Keratinocyte (primary cell): Measurements from ENCODE around the gene C12orf50. TPM values are rescaled to one million over a fixed set of nuclear protein-coding genes. Genes with fewer than 3 reads are reported as not detected.

Source experiments
- DNase-seq: peaks from one replicate; pipeline ENCODE4 v3.0.0-alpha.2; 2011; ENCODE audit warnings: low read depth, missing footprints, low spot score
- FAIRE-seq: peaks from 2 replicates; lab custom pipeline; 2011; peaks lifted over from hg19 to GRCh38; lab: Jason Lieb, UNC
- H2AFZ ChIP-seq: 2 replicates; pipeline ENCODE4 v1.6.0; 2012; ENCODE audit warnings: low read length, control low read depth, inconsistent platforms; ENCODE audit not compliant: control insufficient read depth
- H3K27ac ChIP-seq: 2 replicates; pipeline ENCODE4 v1.5.1; 2011; ENCODE audit warnings: low read length; ENCODE audit not compliant: control insufficient read depth, insufficient read depth
- H3K27me3 ChIP-seq: 3 replicates; pipeline ENCODE4 v1.6.0; 2011; ENCODE audit warnings: low read length; ENCODE audit not compliant: control insufficient read depth, insufficient read depth; ENCODE audit errors: extremely low read depth
- H3K36me3 ChIP-seq, 2 experiments: 2 replicates in 1 of 2; 3 replicates in 1 of 2; pipeline ENCODE4 v1.5.1; 2011; ENCODE audit warnings: low read length in 2 of 2, mild to moderate bottlenecking in 1 of 2; ENCODE audit not compliant: control insufficient read depth in 2 of 2, insufficient read depth in 2 of 2; ENCODE audit errors: extremely low read depth in 1 of 2
- H3K4me1 ChIP-seq: 3 replicates; pipeline ENCODE4 v1.5.1; 2011; ENCODE audit warnings: low read length; ENCODE audit not compliant: control insufficient read depth, insufficient read depth; ENCODE audit errors: extremely low read depth
- H3K4me2 ChIP-seq: 3 replicates; pipeline ENCODE4 v1.6.0; 2011; ENCODE audit warnings: low read depth, low read length; ENCODE audit not compliant: control insufficient read depth, insufficient read depth; ENCODE audit errors: extremely low read depth
- H3K4me3 ChIP-seq, 3 experiments: fragments of 200-600 bp in 1 of 3; sonication (generic) in 1 of 3; 2 replicates in 2 of 3; 3 replicates in 1 of 3; pipeline ENCODE4 v1.5.1; 2011 to 2016; ENCODE audit warnings: low read length in 3 of 3, mild to moderate bottlenecking in 3 of 3, control low read depth in 2 of 3, inconsistent platforms in 1 of 3, low read depth in 1 of 3, mixed read lengths in 1 of 3, mixed run types in 1 of 3, moderate library complexity in 1 of 3; ENCODE audit not compliant: control insufficient read depth in 2 of 3, insufficient read depth in 2 of 3; ENCODE audit errors: extremely low read depth in 1 of 3
- H3K79me2 ChIP-seq: 2 replicates; pipeline ENCODE4 v1.6.0; 2012; ENCODE audit warnings: low read length; ENCODE audit not compliant: control insufficient read depth, insufficient read depth
- H3K9ac ChIP-seq: 3 replicates; pipeline ENCODE4 v1.6.0; 2011; ENCODE audit warnings: low read length; ENCODE audit not compliant: control insufficient read depth, insufficient read depth; ENCODE audit errors: extremely low read depth
- H3K9me1 ChIP-seq: 3 replicates; pipeline ENCODE4 v1.6.0; 2011; ENCODE audit warnings: low read length; ENCODE audit not compliant: control insufficient read depth, insufficient read depth; ENCODE audit errors: extremely low read depth
- H3K9me3 ChIP-seq: 2 replicates; pipeline ENCODE4 v1.5.1; 2012; ENCODE audit warnings: low read depth, low read length; ENCODE audit not compliant: control insufficient read depth
- H4K20me1 ChIP-seq: 3 replicates; pipeline ENCODE4 v1.6.0; 2011; ENCODE audit warnings: low read length; ENCODE audit not compliant: control insufficient read depth, insufficient read depth; ENCODE audit errors: extremely low read depth
- CTCF ChIP-seq, 3 experiments: IDR thresholded peaks in 1 of 3; conservative IDR thresholded peaks in 1 of 3; optimal IDR thresholded peaks in 1 of 3; 2 replicates in 2 of 3; 3 replicates in 1 of 3; pipeline versions ENCODE3 to v1.5.1; 2011; ENCODE audit warnings: low read length in 3 of 3, mild to moderate bottlenecking in 3 of 3, moderate library complexity in 2 of 3, control low read depth in 1 of 3, inconsistent platforms in 1 of 3; ENCODE audit not compliant: insufficient read depth in 2 of 3; ENCODE audit errors: extremely low read depth in 1 of 3
- EZH2 ChIP-seq: IDR thresholded peaks from one replicate; pipeline ENCODE4 v1.6.1; 2012; ENCODE audit warnings: inconsistent platforms, mild to moderate bottlenecking, low read length, moderate library complexity
- dilution Hi-C: fragments of 300-500 bp; cut with MboI; formaldehyde crosslinking; loops from one replicate; pipeline ENCODE4 v1.7.0; 2020; ENCODE audit warnings: low sequenced_read_pairs; ENCODE audit not compliant: extremely low pct_ligation_motif_present
- polyA minus RNA-seq, 3 experiments: library from RNA; depleted of rRNA, polyadenylated mRNA; stranded (reverse); fragments of >200 nt; gene quantifications; 1 replicate in 1 of 3; 2 replicates in 1 of 3; 3 replicates in 1 of 3; pipeline ENCODE4 v1.2.3, GENCODE V29; 2011
- polyA plus RNA-seq, 5 experiments: library from polyadenylated mRNA; depleted of rRNA in 3 of 5; stranded (reverse) in 3 of 5; stranded (forward) in 1 of 5; unstranded in 1 of 5; fragments of >200 nt; gene quantifications; 1 replicate in 1 of 5; 2 replicates in 3 of 5; 3 replicates in 1 of 5; pipeline versions ENCODE4 v1.2.1 to v1.2.3, GENCODE V29; 2011 to 2012; ENCODE audit warnings: missing spikeins in 2 of 5, low read depth in 1 of 5, low replicate concordance in 1 of 5

The C12orf50 gene, protein sequence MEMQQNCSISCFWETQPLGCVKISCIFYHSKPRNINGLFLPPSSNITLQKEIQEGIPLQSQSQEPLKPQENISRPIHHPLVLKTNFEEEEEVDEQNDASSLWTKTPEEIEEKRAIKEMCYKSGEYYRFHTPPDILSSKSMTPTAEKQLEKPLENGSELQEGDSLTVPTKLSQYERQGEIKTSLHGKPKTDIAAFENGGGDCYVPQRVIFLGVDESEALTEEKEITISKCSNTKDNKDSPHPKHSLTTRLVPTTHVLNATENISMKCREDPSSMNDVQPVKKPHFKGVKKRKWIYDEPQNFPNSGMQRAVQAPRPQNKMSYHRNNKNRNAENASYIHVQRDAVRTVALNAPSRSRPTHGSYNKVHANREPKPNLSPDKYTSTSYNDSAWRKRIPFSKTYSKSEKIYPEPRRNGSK
- not detected in 3 replicates for polyA plus RNA-seq
- not detected for polyA plus RNA-seq (2011; ENCODE audit: low read depth)
- not detected in 2 replicates for polyA plus RNA-seq (2011; cell fraction: cytosol; rRNA removed)
- polyA plus RNA-seq (2011; cell fraction: nucleus; rRNA removed) = 0.10 and 0.36 TPM in 2 replicates
- polyA plus RNA-seq (2012; ENCODE audit: low replicate concordance) = not detected in 2 replicates
- polyA minus RNA-seq = 0.22 TPM in 1 of 3 replicates, not detected in the others
- not detected for polyA minus RNA-seq (2011; cell fraction: cytosol; rRNA and poly(A)+ RNA removed)
- 1.0 TPM in 1 of 2 replicates, not detected in the other for polyA minus RNA-seq (2011; cell fraction: nucleus; rRNA and poly(A)+ RNA removed)

GRCh38 chr12:88029093-88029665 is at the start of gene C12orf50:
Gene C12orf50, minus strand, starts transcription at chr12:88029401. Its CDS starts 2,439 bp downstream, at chr12:88026962.
- no peak within 1 kb of the TSS for H3K27ac ChIP-seq
- no peak within 1 kb of the TSS for H3K4me2 ChIP-seq
- FAIRE-seq = no peak
- H3K9me3 ChIP-seq = no peaks in the 10 kb centered on the region
- no peaks in the 10 kb centered on the region for H3K27me3 ChIP-seq
- no peak within 1 kb of the TSS for H3K9ac ChIP-seq
- no peak within 1 kb of the TSS for H2AFZ ChIP-seq
- no peaks in the 10 kb centered on the region for H3K9me1 ChIP-seq
- dilution Hi-C loops = no loop called here
- TF ChIP-seq EZH2 (no peak), CTCF (optimal IDR thresholded peaks at IDR 0.05 in 1 of 3, IDR thresholded peaks at IDR 0.05 in 1 of 3, conservative IDR thresholded peaks at IDR 0.05 in 1 of 3; ENCODE audit: extremely low read depth in 1 of 3, insufficient read depth in 2 of 3, low read length in 3 of 3) (no peak)
- H3K4me3 ChIP-seq = no peak within 1 kb of the TSS
- H3K36me3 ChIP-seq = no peaks in the 10 kb centered on the region
- H4K20me1 ChIP-seq = no peaks in the 10 kb centered on the region
- no peaks in the 10 kb centered on the region for H3K4me1 ChIP-seq
- DNase-seq = no peak
- H3K79me2 ChIP-seq = no peaks in the 10 kb centered on the region

- Histone ChIP-seq H3K36me3 (peaks cover 0 to 3% of the 10 kb centered on the region in 2 experiments), H3K27me3 (no peaks in the 10 kb centered on the region)
Measured at GRCh38 chr12:88067301-88067700, 38.1 kb upstream of the C12orf50 start.

More at GRCh38 chr12:88067301-88067700, 38.1 kb upstream of the C12orf50 start:
- Histone ChIP-seq H4K20me1 (no peaks in the 10 kb centered on the region), H3K79me2 (no peaks in the 10 kb centered on the region), H3K4me2 (no peak overlapping the region), H3K9me1 (no peaks in the 10 kb centered on the region), H3K9me3 (no peaks in the 10 kb centered on the region), H3K27ac (no peak overlapping the region), H3K4me3 (no peak overlapping the region), H3K4me1 (peaks cover 4% of the 10 kb centered on the region), H2AFZ (no peak overlapping the region), H3K9ac (no peak overlapping the region)
- FAIRE-seq = peak; percentile 29
- TF ChIP-seq CTCF (optimal IDR thresholded peaks at IDR 0.05 in 1 of 3, IDR thresholded peaks at IDR 0.05 in 1 of 3, conservative IDR thresholded peaks at IDR 0.05 in 1 of 3; ENCODE audit: extremely low read depth in 1 of 3, insufficient read depth in 2 of 3, low read length in 3 of 3) = no peak
- TF ChIP-seq EZH2 = no peak
- dilution Hi-C loops = no loop called here
- DNase-seq = no peak
